HFF-Myc (cell line): ENCODE measurements around the gene HDAC7.

ENCODE experiments used
- DNase-seq: peaks from one replicate; pipeline ENCODE4 v3.0.0-alpha.2; 2011; ENCODE audit warnings: low read depth; ENCODE audit errors: extremely low read depth
- H3K4me3 ChIP-seq: replicated peaks from 2 replicates; pipeline ENCODE4 v1.5.1; 2011; ENCODE audit warnings: low read depth, mild to moderate bottlenecking, control low read depth, low read length
- TF ChIP-seq, protein P1 (sequence below): IDR thresholded peaks from 2 replicates; pipeline ENCODE4 v1.5.1; 2012; ENCODE audit warnings: mild to moderate bottlenecking, low read depth, low read length, control low read depth; ENCODE audit errors: missing control alignments

The HDAC7 gene

DNA sequence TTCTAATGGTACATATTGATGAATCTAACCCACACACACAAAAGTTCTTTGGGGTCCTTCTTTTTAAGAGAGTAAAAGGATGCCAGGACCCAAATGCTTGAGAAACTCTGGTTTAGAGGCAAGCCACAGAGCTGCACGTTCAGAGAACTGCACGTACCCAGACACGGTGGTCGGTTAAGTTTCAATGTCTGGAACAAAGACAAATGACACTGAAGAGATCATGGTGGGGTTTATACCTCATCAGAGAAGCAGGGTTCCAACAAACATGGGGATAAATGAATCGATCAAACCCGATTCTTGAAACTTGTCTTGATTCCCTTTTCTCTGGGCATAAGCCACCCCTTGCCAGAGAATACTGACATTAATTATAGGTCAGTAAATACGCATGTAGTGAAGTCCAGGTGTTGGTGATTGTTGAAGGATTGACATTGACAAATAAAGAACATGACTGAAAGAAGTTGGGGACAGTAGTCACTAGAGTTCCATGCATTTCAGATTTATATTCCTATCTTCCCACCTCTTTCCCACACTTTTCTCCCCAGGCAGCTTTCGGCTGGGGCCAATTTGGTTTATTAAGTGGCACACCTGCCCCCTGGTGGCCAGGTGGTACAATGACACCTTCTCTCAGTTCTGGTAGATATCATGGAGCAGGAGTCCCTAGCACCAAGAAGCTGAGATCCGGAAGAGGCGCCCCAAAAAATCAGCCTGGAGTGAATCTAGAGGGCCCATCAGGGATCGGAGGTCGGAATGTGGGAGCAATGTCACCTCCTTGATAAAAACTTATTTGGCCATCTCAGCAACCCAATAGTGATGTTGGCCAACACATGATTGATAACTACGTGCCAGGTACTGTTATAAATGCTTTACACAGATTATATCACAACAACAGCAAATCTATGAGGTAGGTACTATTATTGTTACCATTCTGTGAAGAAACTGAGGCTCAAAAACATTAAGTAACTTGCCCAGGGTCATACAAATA is 17.8 kb upstream of the HDAC7 start:
- no peak overlapping the region for H3K4me3 ChIP-seq
- DNase-seq, result no peak

DNA sequence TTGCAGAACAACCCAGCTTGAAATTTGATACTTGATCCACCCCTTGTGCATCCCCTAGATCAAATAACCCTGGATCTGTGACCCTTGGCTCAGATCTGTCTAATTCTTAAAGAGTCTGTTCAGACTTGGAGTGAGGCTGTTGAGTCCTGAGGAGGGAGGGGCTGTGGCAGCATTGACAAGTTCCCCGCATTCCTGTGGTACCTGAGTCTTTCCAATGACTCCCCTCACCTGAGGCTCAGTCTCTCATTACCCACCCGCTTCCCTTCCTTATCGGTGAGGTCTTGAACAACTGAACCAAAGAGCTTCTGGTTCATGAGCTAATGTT is 16.1 kb upstream of the HDAC7 start:
- DNase-seq, result no peak
- TF ChIP-seq, protein P1, sequence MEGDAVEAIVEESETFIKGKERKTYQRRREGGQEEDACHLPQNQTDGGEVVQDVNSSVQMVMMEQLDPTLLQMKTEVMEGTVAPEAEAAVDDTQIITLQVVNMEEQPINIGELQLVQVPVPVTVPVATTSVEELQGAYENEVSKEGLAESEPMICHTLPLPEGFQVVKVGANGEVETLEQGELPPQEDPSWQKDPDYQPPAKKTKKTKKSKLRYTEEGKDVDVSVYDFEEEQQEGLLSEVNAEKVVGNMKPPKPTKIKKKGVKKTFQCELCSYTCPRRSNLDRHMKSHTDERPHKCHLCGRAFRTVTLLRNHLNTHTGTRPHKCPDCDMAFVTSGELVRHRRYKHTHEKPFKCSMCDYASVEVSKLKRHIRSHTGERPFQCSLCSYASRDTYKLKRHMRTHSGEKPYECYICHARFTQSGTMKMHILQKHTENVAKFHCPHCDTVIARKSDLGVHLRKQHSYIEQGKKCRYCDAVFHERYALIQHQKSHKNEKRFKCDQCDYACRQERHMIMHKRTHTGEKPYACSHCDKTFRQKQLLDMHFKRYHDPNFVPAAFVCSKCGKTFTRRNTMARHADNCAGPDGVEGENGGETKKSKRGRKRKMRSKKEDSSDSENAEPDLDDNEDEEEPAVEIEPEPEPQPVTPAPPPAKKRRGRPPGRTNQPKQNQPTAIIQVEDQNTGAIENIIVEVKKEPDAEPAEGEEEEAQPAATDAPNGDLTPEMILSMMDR, result no peak
- no peak overlapping the region for H3K4me3 ChIP-seq

More for the DNA sequence above, 17.8 kb upstream of the HDAC7 start:
- TF ChIP-seq, protein P1, result peak; percentile 84

DNA sequence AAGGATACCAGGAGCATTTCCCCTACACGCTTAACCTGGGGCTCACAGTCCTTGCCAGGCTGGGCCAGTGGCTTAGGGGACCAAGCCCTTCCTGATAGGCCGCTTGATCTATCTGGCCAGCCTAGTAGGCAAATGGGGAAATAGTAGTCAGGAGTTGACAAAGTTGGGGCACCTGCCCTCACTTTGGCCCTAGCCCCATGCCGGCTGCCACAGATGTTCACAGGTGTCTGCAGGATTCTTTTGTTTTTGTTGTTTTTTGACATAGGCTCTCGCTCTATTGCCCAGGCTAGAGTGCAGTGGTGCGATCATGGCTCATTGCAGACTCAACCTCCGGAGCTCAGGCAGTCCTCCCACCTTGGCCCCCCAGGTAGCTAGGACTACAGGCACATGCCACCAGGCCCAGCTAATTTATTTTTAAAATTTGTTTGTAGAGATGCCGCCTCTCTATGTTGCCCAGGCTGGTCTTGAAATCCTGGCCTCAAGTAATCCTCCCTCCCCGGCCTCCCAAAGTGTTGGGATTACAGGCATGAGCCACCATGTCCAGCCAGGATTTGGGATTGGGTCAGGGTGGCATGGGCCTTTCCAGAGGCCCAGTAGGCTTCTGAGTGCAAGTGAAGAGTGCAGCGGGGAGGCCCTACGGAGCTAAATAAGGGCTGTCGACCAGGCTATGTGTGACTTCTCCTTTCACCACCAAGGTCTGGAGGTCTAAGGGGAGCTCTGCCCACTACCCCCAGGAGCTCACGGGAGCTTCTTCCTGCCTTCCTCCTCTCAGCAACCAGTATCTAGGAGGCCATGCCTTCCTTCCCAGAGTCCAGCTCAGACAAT is 15.5 kb upstream of the HDAC7 start:
- TF ChIP-seq, protein P1, result no peak
- H3K4me3 ChIP-seq, result no peak overlapping the region
- DNase-seq, result no peak

DNA sequence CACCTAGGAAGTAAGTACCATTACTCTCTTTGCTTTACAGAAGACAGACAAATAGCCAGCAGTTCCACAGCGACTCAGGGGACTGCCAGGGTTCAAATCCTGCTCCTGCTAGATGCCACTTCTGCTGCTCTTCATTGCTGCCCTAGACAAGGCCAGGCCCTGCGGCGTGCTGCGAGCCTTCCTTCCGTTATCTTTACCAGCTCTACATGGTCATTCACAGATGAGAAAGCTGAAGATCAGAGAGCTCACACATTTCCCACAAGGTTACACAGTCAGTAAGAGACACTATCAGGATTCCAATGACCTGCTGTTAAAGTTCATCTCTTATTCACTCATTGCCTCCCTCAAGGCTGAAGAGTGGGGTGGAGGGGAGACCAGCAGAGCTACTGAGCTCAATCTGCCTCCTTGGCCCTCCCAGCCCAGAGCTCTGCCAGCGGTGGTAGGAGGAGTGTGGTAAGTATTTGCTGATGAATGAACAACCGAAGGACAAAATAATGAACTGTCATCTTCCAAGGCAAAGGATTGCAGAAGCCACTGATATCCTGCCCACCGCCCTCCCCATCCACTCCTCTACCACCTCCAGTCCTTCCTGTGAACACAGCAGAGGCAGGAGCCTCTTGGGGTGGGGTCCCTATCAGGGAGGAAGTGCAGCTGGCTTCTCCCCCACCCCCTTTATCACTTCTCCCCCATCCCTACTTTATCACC is 14.6 kb upstream of the HDAC7 start:
- H3K4me3 ChIP-seq, result no peak overlapping the region
- DNase-seq, result no peak
- TF ChIP-seq, protein P1, result no peak

DNA sequence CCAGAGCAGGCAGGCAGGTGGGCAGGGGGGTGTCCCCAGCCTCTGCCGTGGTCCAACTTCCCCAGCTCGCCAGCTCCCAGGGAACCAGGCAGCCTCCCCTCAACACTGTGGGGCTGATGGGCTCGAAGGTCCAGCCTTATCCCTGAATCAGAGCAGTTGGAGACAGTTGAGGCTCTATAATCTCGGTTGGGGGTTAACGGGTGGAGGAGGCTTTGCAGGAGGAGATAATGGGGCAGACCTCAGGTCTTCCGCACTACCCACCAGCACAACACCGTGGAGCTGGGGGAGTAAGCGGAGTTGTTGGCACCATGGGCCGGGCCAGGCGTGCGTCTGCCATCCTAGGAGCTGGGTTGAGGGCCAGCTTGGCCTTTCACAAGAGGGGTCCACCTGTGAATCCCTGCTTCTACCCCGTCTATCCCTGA is 13.9 kb upstream of the HDAC7 start:
- no peak overlapping the region for H3K4me3 ChIP-seq
- DNase-seq, result no peak
- TF ChIP-seq, protein P1, result no peak

DNA sequence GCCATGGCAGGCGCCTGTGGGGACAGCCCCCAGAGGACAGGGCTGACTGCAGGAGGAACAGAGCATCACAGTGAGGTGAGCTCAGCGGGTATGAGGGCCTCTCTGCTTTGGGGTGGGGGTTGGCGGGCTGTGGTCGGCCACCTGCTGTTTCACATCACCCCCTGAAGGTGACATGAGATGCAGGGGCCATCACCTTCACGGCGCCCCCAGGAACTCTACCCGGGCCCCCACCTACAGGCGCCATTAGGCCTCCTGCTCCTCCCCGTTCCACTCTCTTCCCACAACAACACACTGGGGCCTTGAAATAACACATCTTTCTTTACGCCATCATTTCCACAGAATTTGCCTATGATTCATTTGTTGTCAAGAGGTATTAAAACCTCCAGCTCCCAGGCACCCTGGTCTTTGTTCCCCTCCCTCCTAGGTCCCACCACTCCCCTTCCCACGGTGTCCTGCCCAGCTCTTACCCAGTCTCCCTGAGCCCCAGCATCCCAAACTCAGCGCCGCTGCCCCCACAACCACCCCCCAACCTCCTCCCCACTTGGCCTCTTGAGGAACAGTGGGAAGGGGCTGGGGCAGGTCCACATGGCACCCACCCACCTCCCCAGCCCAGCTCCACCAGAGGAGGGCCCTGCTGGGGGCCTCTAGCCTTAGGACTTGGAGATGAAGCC is 12.7 kb upstream of the HDAC7 start:
- DNase-seq, result no peak
- TF ChIP-seq, protein P1, result no peak
- H3K4me3 ChIP-seq, result no peak overlapping the region
